AML-193 (cell line): ENCODE results near the gene CYTH3.

Experiments used
- DNase-seq, 2 experiments: peaks; one replicate each; lab custom pipeline; 2025; lab: John Stamatoyannopoulos, UW

CYTH3 gene

DNA sequence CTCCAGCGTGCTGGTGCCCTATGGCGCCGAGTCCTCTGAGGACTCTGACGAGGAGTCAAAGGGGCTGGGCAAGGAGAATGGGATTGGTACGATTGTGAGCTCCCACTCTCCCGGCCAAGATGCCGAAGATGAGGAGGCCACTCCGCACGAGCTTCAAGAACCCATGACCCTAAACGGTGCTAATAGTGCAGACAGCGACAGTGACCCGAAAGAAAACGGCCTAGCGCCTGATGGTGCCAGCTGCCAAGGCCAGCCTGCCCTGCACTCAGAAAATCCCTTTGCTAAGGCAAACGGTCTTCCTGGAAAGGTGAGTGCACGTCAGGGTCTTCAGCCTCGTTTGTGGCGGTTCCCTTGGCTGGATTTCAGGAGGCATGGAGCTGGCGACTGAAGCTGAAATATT is 122.4 kb downstream of the CYTH3 start:
- DNase-seq: no peak

DNA sequence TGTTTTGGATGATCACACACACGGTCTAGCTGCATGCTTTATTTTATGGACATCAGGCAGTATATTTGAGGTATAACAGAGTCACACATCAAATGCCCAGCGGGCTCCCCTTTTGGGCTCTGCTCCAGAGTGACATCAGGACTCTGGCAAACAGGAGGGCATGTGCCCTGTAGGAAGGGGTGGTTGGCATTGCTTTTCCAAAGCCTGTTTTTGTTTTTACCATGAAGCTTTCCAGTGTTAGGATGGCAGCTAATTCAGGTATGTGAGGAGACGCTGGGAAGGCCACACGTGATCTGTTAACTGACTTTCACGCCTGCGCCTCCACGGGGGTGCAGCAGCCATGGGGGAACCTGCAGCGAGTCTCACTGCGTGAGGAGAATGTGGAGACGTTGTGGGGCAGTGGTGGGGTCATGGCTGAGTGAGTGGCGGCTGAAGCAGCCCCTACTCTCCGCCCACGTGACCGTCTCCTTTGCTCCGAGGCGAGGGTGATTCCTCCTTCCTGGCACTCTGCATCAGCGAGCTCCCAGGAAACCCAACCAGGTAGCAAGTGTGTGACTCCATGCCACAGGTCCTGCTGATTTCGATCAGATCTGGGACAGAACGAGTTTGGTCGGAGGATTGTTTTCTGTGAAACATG is 123.6 kb downstream of the CYTH3 start:
- no peak for DNase-seq

DNA sequence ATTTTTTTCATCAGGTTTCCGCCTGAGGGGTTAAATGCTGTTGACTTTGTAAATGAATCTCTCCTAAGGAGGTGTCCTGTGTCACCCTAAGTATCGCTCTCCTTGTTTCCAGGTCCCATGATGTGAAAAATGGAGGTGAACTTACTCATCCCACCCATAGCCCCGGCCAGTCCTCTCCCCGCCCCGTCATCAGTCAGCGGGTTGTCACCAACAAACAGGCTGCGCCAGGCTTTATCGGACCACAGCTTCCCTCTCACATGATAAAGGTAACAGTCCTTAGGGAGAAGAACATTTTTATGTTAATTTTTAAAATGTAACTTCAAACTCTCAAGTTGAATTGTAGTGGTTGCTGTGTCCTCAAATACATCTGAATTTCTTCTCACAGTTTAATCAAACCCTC is 124.8 kb downstream of the CYTH3 start:
- DNase-seq: no peak

DNA sequence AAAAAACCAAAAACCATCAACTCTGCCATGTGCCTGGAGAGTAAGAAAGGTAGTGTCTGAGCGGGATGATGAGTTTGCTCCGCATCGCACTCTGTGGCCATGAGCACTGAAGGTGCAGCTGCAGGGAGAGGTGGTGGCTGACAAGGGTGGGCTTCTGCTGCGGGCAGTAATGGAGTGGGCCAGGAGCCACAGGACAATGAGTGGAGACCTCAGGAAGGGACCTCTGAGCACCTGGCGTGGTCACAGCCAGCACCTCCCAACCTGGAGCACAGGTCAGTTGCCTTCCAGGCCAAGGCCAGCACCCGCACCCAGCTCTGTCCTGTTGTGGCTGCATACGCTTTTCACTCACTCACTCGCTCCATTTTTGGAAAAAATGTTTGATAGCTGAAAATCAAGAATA is 125.8 kb downstream of the CYTH3 start:
- no peak for DNase-seq

DNA sequence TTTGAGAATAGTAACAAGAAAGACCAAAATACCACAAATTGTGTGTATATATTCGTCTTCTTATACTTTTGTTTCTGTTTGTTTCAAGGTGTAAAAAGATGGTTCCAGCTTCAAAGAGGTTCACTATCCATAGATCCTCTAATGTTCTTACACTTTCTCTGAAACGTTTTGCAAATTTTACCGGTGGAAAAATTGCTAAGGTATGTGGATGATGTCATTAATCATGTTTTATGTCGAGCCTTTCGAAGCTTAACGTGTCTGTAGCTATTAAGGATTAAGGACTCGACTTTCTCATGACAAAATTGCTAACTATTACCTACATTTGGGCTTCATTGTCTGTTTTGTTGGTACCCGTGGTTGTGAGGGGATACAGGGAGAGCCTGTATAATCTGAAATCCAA is 128.4 kb downstream of the CYTH3 start:
- DNase-seq: no peak

DNA sequence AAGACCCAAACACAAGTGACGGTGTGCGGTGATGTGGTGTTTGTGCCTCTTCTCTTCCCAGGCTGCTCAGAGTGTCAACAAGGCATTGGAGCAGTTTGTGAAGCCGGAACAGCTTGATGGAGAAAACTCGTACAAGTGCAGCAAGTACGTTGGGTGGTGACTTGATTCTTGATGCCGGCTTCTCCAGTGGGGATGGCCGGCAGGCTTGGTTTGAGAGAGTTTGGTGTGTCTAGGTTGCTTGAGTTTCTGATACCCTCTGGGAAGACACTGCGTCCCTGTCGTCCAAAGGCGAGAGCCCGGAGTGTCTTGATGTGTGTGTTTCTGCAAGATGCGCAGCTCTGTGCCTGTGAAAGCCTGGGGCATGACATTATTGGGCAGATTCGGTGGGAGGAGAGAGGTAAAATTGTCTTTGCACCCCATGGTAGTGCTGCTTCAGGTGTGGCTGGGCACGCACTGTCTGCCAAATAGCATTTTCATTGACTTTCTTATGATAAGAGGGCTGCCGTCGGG is 129.5 kb downstream of the CYTH3 start:
- no peak for DNase-seq

DNA sequence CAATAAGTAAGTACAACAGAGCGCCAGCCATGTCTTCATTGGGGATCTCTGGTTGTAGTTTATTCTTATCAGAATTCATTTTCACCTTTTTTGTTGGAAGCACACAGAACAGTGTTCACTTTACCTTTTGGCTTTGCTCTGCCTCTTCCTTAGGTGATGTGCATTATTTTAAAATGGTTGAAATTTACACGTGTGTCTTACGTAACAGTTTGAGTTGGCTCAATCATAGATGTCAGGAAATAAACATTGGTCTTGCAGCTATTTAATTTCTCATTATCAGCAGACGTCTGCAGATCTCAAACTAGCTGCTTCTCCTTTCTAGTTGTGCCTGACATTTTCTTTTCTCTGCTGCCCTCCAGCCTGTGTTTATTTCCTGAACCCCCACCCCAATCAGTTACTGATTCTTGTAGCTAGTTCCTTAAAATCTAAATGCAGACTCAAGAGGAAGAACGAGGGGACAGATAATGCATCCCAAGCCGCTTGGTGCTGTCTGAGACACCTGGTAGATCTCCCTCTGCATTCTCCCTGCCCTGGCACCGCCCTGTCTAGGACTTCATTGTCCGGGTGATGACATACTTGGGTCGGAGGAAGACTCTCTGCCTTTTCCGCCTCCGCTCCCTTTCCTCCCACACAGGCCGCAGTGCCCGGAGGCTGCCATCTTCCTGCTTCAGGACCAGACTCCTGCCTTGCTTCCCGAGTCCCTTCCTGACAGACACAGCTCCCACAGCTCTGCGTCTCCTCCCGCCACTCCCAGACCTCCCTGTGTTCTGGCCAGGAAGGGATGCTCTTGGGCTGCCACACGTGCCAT is 133.0 kb downstream of the CYTH3 start:
- DNase-seq: no peak

DNA sequence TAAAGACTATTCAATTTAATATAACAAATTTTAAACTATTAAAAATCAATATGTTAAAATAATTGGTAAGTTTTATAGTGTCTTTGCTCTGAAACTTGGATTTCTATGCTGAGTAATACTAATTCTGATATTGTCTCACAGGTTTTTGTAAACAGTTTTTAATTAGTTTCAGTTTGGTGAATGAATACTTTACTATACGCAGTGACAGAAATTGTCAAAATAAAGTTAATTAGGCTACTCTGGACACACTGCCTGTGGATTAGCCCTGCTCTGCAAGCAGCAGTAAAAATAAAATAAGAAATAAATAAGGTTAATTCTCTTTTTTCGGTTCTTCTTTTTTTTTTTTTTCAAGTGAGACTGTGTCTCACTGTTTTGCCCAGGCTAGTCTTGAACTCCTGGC is 135.9 kb downstream of the CYTH3 start:
- DNase-seq: no peak

DNA sequence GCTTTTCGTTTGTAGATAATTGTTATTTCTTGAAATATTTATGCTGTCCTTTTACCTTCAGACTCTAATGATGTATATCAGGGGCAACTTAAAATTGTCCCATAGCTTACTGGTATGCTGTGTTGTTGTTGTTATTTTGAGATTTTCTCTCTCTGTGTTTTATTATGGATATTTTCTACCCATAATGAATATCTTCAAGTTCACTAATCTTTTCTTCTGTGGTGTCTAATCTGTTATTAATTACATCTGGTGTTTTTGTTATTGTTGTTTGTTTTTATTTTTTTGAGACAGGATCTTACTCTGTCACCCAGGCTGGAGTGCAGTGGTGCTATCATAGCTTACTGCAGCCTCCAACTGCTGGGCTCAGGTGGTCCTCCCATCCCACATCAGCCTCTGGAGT is 139.2 kb downstream of the CYTH3 start:
- DNase-seq: no peak

DNA sequence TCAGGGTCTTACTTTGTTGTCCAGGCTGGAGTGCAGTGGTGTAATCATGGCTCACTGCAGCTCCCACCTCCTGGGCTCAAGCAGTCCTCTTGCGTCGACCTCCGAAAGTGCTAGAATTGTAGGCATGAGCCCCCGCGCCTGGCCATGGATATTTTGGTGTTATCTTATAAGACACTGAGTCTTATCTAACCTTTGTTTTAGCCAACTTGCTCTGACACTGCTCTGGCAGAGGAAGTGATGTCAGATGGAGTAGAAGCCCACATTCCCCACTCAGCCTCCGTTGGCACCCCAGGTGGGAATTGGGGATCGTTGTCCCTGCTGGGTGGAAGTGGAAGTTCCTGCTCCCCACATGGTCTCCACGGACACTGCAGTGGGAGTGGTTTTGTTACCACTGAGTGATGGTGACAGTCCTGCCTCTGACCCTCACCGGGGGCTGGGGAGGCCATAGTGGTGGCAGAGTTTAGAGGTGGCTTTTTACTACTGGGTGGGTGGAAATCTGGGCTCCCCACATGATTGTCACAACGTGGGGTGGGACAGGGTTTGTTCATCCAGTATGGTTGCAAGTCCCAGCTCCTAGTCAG is 142.3 kb downstream of the CYTH3 start:
- DNase-seq: no peak

DNA sequence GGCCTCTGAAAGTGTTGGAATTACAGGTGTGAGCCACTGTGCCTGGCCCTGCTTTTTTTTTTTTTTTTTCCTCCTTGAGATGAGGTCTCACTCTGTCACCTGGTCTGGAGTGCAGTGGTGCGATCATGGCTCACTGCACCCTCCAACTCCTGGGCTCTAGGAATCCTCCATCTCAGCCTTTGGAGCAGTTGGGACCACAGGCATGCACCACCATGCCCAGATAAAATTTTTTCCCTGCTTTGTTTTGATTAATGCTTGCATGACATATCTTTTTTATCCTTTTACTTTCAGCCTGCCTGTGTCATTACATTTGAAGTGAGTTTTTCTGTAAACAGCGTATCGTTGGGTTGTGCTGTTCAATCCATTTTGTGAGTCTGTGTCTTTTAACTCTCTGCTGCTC is 144.2 kb downstream of the CYTH3 start:
- no peak for DNase-seq

DNA sequence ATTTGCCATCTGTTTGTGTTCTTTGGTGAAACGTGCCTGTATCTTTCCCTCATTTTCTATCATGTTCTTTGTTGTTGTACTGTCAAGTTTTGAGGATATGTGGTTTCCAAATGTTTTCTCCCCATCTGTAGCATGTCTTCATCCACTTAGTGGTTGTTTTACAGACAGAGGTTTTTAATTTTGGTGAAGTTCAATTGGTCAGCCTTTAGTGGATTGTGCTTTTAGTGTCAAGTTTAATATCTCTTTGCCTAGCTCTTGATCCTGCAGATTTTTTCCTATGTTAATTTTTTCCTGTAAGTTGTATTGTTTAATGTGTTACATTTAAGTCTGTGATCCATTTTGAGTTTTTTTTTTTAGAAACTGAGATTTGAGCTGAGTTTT is 145.3 kb downstream of the CYTH3 start:
- DNase-seq: no peak

DNA sequence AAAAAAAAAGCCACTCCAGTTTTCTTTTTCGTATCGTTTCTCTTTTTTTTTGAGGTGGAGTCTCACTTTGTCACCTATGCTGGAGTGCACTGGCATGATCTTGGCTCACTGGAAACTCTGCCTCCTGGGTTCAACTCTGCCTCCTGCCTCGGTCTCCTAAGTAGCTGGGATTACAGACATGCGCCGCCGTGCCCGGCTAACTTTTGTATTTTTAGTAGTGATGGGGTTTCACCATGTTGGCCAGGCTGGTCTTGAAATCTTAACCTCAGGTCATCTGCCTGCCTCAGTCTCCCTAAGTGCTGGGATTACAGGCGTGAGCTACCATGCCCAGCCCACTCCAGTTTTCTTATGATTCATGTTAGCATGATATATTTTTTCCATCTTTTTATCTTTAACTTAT is 148.6 kb downstream of the CYTH3 start:
- no peak for DNase-seq

DNA sequence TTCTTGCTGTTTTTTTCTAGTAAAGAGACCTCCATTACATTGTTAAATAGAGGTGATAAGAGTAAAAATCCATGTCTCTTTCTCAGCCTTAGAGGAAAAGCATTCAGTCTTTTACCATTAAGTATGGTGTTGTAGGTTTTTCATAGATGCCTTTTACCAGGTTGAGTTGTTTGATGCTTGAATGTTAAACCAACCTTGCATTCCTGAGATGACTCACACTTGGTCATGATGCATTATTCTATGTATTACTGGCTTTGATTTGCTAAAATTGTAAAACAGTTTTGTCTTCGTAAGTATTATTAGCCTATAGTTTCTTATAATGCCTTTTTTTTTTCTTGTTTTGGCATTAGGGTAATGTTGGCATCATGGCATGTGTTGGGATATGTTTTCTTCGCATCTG is 151.3 kb downstream of the CYTH3 start:
- no peak for DNase-seq

DNA sequence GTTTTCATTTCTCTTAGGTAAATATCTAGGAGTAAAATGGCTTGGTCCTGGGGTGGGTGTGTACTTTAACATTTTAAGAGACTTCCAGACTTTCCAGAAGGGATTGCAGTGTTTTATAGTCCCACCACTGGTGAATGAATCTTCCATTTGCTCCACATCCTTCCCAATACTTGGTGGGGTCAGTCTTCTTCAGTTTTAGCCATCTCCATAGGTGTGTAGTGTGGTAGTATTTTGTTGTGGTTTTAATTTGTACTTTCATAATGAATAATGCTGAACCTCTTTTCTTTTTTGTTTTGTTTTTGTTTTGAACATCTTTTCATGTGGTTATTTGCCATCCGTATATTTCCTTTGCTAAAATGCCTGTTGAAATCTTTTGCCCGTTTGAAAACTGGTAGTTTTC is 154.9 kb downstream of the CYTH3 start:
- no peak for DNase-seq

DNA sequence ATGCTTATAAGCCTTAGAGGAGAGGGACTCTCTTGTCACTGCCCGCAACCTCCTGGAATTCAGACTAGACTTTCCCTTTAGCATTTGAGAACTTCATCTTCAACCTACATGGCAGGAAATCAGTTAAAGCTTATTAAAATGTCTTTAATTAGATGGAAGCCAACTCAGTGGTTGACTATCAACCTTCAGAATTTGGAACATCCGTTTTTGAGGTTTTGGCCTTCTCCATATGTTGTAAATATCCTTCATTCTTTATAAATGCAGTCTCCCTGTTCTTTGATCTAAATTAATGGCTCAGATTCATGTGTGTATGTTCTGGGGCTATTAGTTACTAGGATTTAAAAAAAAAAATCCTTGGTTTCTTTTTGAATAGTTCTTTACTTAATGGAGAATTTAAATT is 156.2 kb downstream of the CYTH3 start:
- no peak for DNase-seq
